Mammary epithelial cell (primary cell): ENCODE results near the gene DCC.

Experiments used
- CTCF ChIP-seq, 2 donors: IDR thresholded peaks in 1 of 2; conservative IDR thresholded peaks in 1 of 2; 2 replicates each; pipeline ENCODE4 v1.5.1; 2011 to 2012; ENCODE audit warnings: inconsistent platforms in 2 of 2, low read length in 2 of 2, mild to moderate bottlenecking in 2 of 2, control low read depth in 1 of 2, low read depth in 1 of 2; ENCODE audit not compliant: insufficient read depth in 1 of 2; ENCODE audit errors: extremely low read depth in 1 of 2
- EZH2 ChIP-seq: IDR thresholded peaks from 2 replicates; pipeline ENCODE4 v1.6.1; 2012; ENCODE audit warnings: low read length, inconsistent platforms, borderline replicate concordance

GRCh38 chr18:52829320-52829719 lies 489.3 kb downstream of the DCC start:
- TF ChIP-seq CTCF (conservative IDR thresholded peaks at IDR 0.05 in 1 of 2, IDR thresholded peaks at IDR 0.05 in 1 of 2; ENCODE audit: extremely low read depth in 1 of 2, insufficient read depth in 1 of 2, low read depth in 1 of 2, low read length in 2 of 2), result no peak
- TF ChIP-seq EZH2, result no peak
